GM12891 (cell line): ENCODE measurements around the gene CRISPLD2.

ENCODE experiments used
- PAX5 ChIP-seq: IDR thresholded peaks from 2 replicates; pipeline ENCODE4 v1.6.1; 2011; ENCODE audit warnings: low read length, moderate library complexity, mild to moderate bottlenecking; ENCODE audit not compliant: insufficient read depth, severe bottlenecking
- POLR2A ChIP-seq: IDR thresholded peaks from 2 replicates; pipeline ENCODE4 v1.6.1; 2011; ENCODE audit warnings: low read depth, low read length, control low read depth
- POLR2AphosphoS5 ChIP-seq: IDR thresholded peaks from 2 replicates; pipeline ENCODE4 v1.6.1; 2011; ENCODE audit warnings: low read depth, low read length, control low read depth
- TAF1 ChIP-seq: IDR thresholded peaks from 2 replicates; pipeline ENCODE4 v1.6.1; 2011; ENCODE audit warnings: low read depth, low read length, control low read depth

GRCh38 chr16:84845496-84846002 is 25.8 kb downstream of the CRISPLD2 start:
- TF ChIP-seq POLR2A (no peak), PAX5 (no peak), TAF1 (no peak), POLR2AphosphoS5 (no peak)
